ENCODE results near the gene APBA1.

Gene APBA1

GRCh38 chr9:69389437-69389995, 282.7 kb downstream of the APBA1 start:
- no peak for DNase-seq

GRCh38 chr9:69388596-69388995, 283.6 kb downstream of the APBA1 start:
- DNase-seq: no peak

GRCh38 chr9:69386651-69387050, 285.5 kb downstream of the APBA1 start:
- DNase-seq: no peak

- no peak for DNase-seq
Observed at GRCh38 chr9:69385581-69386033, 286.6 kb downstream of the APBA1 start.

- DNase-seq: no peak
Observed at GRCh38 chr9:69382135-69382534, 290.0 kb downstream of the APBA1 start.

GRCh38 chr9:69380811-69381210, 291.4 kb downstream of the APBA1 start:
- no peak for DNase-seq

- no peak for DNase-seq
Observed at GRCh38 chr9:69380301-69380700, 291.9 kb downstream of the APBA1 start.

- no peak for DNase-seq
Observed at GRCh38 chr9:69379270-69379982, 292.7 kb downstream of the APBA1 start.

GRCh38 chr9:69377981-69378380, 294.2 kb downstream of the APBA1 start:
- no peak for DNase-seq

Measured in inflammatory macrophage treated with lipopolysaccharide for 4 hours (primary cell).